Aorta (tissue), 5 donors: ENCODE data around the gene SSH2. TPM values are rescaled to one million over a fixed set of nuclear protein-coding genes. Genes with fewer than 3 reads are reported as not detected.
A peak's percentile ranks its signal among the peaks of the same experiment; 100 is the strongest.

Experiments
- ATAC-seq: fragments of 200-7000 bp; cut with Tn5 transposase; one replicate; pipeline ENCODE4 v1.9.1; 2022; ENCODE audit warnings: moderate library complexity; ENCODE audit not compliant: low FRiP score
- DNase-seq, 2 donors: peaks; one replicate each; pipeline ENCODE4 v3.0.0-alpha.2; 2020
- H3K27ac ChIP-seq, 2 donors: one replicate each; pipeline ENCODE4 v1.5.1; 2013; ENCODE audit warnings: low read length in 2 of 2, mild to moderate bottlenecking in 2 of 2, moderate library complexity in 2 of 2, control low read depth in 1 of 2, inconsistent platforms in 1 of 2, low read depth in 1 of 2
- H3K27me3 ChIP-seq, 2 donors: one replicate each; pipeline ENCODE4 v1.6.1; 2013; ENCODE audit warnings: control low read depth in 1 of 2, low read length in 1 of 2, mild to moderate bottlenecking in 1 of 2, moderate library complexity in 1 of 2; ENCODE audit not compliant: insufficient read depth in 2 of 2, control insufficient read depth in 1 of 2
- H3K36me3 ChIP-seq, 2 donors: one replicate each; pipeline ENCODE4 v1.6.1; 2013; ENCODE audit warnings: control low read depth in 1 of 2, low read length in 1 of 2, mild to moderate bottlenecking in 1 of 2; ENCODE audit not compliant: insufficient read depth in 2 of 2, control insufficient read depth in 1 of 2
- H3K4me1 ChIP-seq, 2 donors: one replicate each; pipeline ENCODE4 v1.6.1; 2013; ENCODE audit warnings: low read length in 2 of 2, control low read depth in 1 of 2, mild to moderate bottlenecking in 1 of 2, moderate library complexity in 1 of 2; ENCODE audit not compliant: insufficient read depth in 2 of 2, control insufficient read depth in 1 of 2
- H3K4me3 ChIP-seq, 2 donors: one replicate each; pipeline ENCODE4 v1.5.1; 2013; ENCODE audit warnings: low read length in 2 of 2, control low read depth in 1 of 2, mild to moderate bottlenecking in 1 of 2
- H3K9me3 ChIP-seq: one replicate; pipeline ENCODE4 v1.6.1; 2013; ENCODE audit warnings: mild to moderate bottlenecking, low read length; ENCODE audit not compliant: control insufficient read depth
- WGBS, 2 donors: extraction: QIAGEN DNeasy Blood & Tissue Kit; methylation state at CpG; one replicate each; pipeline ENCODE4 v1.1.7; 2013; 5-methylcytosine and 5-hydroxymethylcytosine counted together
- intact Hi-C, 2 donors: fragments of 100-400 bp; cut with DNase I; formaldehyde crosslinking; loops; one replicate each; pipeline versions ENCODE4 v1.14.2 to v1.15.0; 2022
- polyA plus RNA-seq, 2 donors: library from polyadenylated mRNA; stranded (reverse); fragments of 200-250 nt; gene quantifications; one replicate each; pipeline ENCODE4 v1.2.3, GENCODE V29; 2013
- total RNA-seq, 2 donors: library from RNA; stranded (reverse); fragmentation: NEBNext Ultra II Directional; extraction: Animal tissue kit (Norgen Biotek cat#: 25700); gene quantifications; one replicate each; pipeline ENCODE4 v1.2.1, GENCODE V29; 2021
- donor health status: healthy with polysubstance abuse.
- donor health status: Bipolar disorder and iron deficiency.
- donor health status: DM: no; HTN: no; CAD: no.
- donor health status: DM: no; HTN: no; CAD: no.
- donor health status: DM: yes; HTN: yes; CAD: no.

The SSH2 gene
- total and polyA plus RNA-seq, 4 donors: 7.2 to 35.3 (median 30.3) TPM

DNA sequence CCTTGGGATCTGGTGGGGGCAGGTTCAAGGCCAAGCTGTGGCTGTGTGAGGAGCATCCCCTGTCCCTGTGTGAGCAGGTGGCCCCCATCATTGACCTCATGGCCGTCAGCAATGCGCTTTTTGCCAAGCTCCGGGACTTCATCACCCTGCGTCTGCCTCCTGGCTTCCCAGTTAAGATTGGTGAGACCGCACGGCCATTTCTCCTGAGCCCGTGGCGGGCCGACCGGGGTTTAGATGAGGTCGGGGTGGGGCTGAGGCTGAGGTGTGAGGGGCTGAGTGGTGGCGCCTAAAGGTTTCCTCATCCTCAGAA is 318.0 kb downstream of the SSH2 start:
- DNase-seq (no peak), ATAC-seq (no peak)
- H3K9me3 ChIP-seq: no peaks in the 10 kb centered on the region
- WGBS, 2 donors: 96 to 97% methylated on average over 12 of the region's 12 CpGs
- intact Hi-C loops: no loop called here
- H3K27me3 ChIP-seq: no peaks in the 10 kb centered on the region
- H3K36me3 ChIP-seq: no peaks in the 10 kb centered on the region
- no peaks in the 10 kb centered on the region for H3K4me1 ChIP-seq
- H3K27ac ChIP-seq: no peak overlapping the region
- H3K4me3 ChIP-seq: no peak overlapping the region

GRCh38 chr17:29611351-29612093 is 318.5 kb downstream of the SSH2 start:
- peak in 1 of 2 donors; percentile 55 for DNase-seq
- H3K36me3 ChIP-seq: no peaks in the 10 kb centered on the region
- intact Hi-C loops: no loop called here
- ATAC-seq: no peak
- no peaks in the 10 kb centered on the region for H3K27me3 ChIP-seq
- 96% methylated on average over 11 of the region's 11 CpGs for WGBS, 2 donors
- H3K9me3 ChIP-seq: no peaks in the 10 kb centered on the region
- no peak overlapping the region for H3K27ac ChIP-seq
- no peaks in the 10 kb centered on the region for H3K4me1 ChIP-seq
- H3K4me3 ChIP-seq: no peak overlapping the region

GRCh38 chr17:29610395-29610794 is 319.6 kb downstream of the SSH2 start:
- Histone ChIP-seq H3K36me3 (no peaks in the 10 kb centered on the region), H3K27ac (no peak overlapping the region), H3K4me3 (no peak overlapping the region), H3K27me3 (no peaks in the 10 kb centered on the region), H3K4me1 (no peaks in the 10 kb centered on the region), H3K9me3 (no peaks in the 10 kb centered on the region)
- DNase-seq (no peak), ATAC-seq (no peak)
- WGBS, 2 donors: 83 to 86% methylated on average over 3 of the region's 3 CpGs
- intact Hi-C loops: no loop called here

DNA sequence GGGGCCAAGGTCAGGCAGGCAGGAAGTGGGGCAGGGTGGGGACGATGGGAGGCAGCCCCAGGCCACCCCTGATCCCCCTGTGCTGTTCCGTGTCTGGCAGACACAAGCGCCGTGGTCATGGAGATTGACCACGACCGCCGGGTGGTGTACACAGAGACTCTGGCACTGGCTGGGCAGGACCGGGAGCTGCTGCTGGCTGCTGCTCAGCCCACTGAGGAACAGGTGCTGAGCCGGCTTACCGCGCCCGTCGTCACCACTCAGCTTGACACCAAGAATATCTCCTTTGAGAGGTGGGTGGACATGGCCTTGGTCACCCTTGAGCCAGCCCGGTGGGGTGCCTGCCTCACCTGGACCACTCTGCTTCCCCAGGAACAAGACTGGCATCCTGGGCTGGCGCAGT is 321.0 kb downstream of the SSH2 start:
- peak in 1 of 2 donors; percentile 75 for DNase-seq
- Histone ChIP-seq H3K4me3 (no peak overlapping the region), H3K27me3 (no peaks in the 10 kb centered on the region), H3K9me3 (no peaks in the 10 kb centered on the region), H3K4me1 (no peaks in the 10 kb centered on the region), H3K27ac (no peak overlapping the region), H3K36me3 (no peaks in the 10 kb centered on the region)
- no peak for ATAC-seq
- WGBS, 2 donors: 92 to 95% methylated on average over 15 of the region's 15 CpGs
- intact Hi-C loops: no loop called here

DNA sequence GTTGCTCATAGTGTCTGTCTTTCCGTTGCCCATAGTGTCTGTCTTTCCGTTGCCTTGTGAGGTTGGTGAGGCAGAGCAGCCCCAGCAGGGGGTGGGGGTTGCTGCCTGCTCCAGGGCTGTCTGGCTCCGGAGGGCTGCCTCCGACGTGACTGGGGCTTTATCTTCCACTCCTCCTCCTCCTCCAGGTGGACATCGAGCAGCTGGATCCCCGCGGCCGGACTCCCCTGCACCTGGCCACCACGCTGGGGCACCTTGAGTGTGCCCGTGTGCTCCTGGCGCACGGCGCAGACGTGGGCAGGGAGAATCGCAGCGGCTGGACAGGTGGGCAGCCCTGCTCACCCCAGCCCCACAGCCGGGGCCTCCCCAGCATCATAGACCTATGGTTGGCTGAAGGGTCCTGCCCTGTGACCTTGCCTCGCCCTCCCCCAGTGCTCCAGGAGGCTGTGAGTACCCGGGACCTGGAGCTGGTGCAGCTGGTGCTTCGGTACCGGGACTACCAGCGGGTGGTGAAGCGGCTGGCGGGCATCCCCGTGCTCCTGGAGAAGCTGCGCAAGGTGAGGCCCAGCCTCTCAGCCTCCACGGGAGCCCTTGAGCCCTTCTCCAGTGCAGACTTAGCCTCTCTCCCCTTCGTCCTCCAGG is 322.4 kb downstream of the SSH2 start:
- Histone ChIP-seq H3K27ac (no peak overlapping the region), H3K27me3 (no peaks in the 10 kb centered on the region), H3K4me1 (no peaks in the 10 kb centered on the region), H3K36me3 (no peaks in the 10 kb centered on the region), H3K9me3 (no peaks in the 10 kb centered on the region), H3K4me3 (no peak overlapping the region)
- 93 to 94% methylated on average over 29 of the region's 29 CpGs for WGBS, 2 donors
- DNase-seq: peak in 1 of 2 donors; percentile 72
- intact Hi-C loops: no loop called here
- ATAC-seq: peak; percentile 13

- ATAC-seq (no peak), DNase-seq (peak in 1 of 2 donors; percentile 48)
- H3K36me3 ChIP-seq: no peaks in the 10 kb centered on the region
- 86% methylated on average over 6 of the region's 6 CpGs for WGBS, 2 donors
- H3K9me3 ChIP-seq: no peaks in the 10 kb centered on the region
- H3K4me1 ChIP-seq: no peaks in the 10 kb centered on the region
- no peaks in the 10 kb centered on the region for H3K27me3 ChIP-seq
- H3K27ac ChIP-seq: no peak overlapping the region
- H3K4me3 ChIP-seq: no peak overlapping the region
- intact Hi-C loops: no loop called here
Measured at GRCh38 chr17:29603109-29603674, 326.8 kb downstream of the SSH2 start.

- no peak for ATAC-seq
- Histone ChIP-seq H3K36me3 (no peaks in the 10 kb centered on the region), H3K4me1 (no peaks in the 10 kb centered on the region), H3K27ac (no peak overlapping the region), H3K27me3 (no peaks in the 10 kb centered on the region), H3K9me3 (no peaks in the 10 kb centered on the region), H3K4me3 (no peak overlapping the region)
- DNase-seq: no peak
- 75 to 81% methylated on average over 13 of the region's 13 CpGs for WGBS, 2 donors
- intact Hi-C loops: no loop called here
Measured at GRCh38 chr17:29597361-29598172, 332.5 kb downstream of the SSH2 start.

- 87 to 88% methylated on average over 9 of the region's 9 CpGs for WGBS, 2 donors
- intact Hi-C loops: no loop called here
- no peak overlapping the region for H3K27ac ChIP-seq
- ATAC-seq (no peak), DNase-seq (peak in 1 of 2 donors; percentile 76)
- H3K4me1 ChIP-seq: peaks cover 0 to 2% of the 10 kb centered on the region in 2 donors
- no peaks in the 10 kb centered on the region for H3K27me3 ChIP-seq
- no peaks in the 10 kb centered on the region for H3K9me3 ChIP-seq
- no peak overlapping the region for H3K4me3 ChIP-seq
- H3K36me3 ChIP-seq: no peaks in the 10 kb centered on the region
Measured at GRCh38 chr17:29596811-29597210, 333.2 kb downstream of the SSH2 start.
